ENCODE measurements around the gene FAM72D.
"Not testable (repeated sequence)": the region's sequence is repeated elsewhere in the genome, so short reads cannot be mapped to it uniquely, and the experiment has no call there.

FAM72D gene

DNA sequence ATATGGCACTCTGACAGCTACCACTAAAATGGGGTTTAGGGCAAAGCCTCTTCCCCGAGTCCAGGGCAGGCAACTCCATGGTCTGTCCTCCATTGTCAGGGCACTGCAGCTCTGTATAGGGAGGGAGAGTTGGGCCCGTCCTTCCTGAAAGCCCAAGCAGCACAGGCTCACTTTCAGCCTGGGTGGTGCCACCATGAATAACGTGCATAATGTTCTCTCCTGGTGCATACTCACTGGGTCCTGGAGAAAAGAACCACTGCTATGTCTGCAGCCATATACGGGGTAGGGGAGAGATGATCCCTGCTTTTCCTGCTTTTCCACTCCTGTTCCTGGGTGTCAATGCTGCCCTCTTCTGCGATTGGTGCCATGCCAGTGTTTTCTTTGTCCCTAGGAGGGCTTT, 60.1 kb downstream of the FAM72D start:
- DNase-seq: not testable (repeated sequence)

DNA sequence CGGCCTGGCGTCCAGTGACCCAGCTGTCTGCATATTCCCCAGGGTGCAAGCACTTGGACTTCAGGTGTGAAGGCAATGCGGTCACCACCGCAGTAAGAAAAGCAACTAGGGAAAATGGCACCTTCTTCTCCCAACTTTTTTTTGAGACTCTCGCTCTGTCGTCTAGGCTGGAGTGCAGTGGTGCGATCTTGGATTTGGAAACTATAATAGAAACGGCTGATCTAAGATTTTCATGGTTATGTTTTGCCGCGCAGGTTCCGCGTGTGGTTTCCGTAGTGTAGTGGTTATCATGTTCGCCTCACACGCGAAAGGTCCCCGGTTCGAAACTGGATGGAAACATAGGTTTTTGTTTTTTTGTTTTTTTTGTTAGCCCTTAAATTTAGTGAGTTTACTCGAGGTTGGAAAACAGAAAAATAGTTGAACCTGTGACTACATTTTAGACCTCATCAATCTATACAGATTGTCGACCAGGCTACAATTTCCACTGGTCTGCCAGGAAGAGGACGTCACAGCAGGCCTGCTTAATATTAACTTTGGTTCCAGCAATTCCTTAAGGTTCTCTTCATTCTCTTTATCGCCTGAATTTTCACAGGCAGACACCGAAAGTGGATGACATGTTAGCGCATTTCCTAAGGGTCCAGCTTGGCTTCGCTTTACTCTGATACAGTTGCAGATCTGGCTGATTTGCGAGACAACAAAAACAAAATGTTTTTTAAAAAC, 61.3 kb downstream of the FAM72D start:
- DNase-seq: not testable (repeated sequence)

DNA sequence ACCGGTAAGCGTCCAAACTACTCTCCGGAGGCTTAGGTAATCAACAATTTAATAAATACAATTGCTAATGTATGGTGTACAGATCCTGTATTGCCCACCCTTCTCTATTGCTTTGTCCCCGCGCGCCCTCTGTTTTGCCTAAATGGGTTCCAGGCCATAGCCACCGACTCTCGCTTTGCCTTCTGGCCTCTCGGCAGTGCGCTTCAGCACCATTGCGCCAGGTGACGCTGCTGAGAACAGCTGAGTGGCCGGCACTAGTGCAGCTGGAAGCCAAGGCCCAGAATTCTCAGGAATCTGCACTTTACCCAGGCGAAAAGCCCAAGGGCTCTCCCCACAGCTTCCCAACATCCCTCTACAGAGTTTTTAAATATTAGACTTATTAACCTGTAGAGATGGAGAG, 61.9 kb downstream of the FAM72D start:
- not testable (repeated sequence) for DNase-seq

DNA sequence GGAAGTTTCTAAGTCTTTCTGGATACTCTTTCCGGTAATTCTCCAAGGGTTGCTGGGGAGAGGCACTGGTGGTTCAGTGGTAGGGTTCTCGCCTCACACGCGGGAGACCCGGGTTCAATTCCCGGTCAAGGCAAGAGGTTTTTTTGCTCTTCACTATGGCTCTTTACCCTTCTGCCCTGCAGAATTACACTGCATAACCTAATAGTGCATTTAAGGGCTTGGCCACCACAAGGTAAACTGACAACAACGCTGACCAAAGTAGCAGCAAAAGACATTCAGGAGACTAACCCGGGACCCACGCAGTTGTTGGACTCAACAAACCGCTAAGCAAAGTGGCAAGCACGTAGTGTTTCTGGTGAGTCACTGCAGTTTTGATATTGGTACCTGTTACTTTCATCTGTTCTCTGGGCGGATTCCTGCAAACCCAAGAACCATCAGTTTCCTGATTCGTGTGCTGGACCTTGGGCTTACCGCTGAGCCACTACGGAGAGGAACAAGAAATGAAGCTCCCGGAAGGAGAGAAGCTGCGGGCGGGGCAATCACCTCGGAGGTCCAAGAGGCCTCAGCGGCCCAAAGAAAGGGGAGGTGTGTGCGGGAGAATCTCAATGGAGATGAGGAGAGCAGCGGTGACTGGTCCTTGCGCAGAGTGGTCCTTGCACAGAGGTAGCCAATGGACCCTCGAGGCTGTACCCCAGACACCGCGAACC, 65.4 kb downstream of the FAM72D start:
- DNase-seq: not testable (repeated sequence)
